HUES6 (cell line): ENCODE results near the gene PRR35.

Experiments used
- H3K27ac ChIP-seq: 2 replicates; pipeline ENCODE4 v1.7.0; 2013; ENCODE audit warnings: low read depth, mild to moderate bottlenecking, low read length, inconsistent platforms
- H3K27me3 ChIP-seq: 2 replicates; pipeline ENCODE4 v1.6.1; 2013; ENCODE audit warnings: low read length; ENCODE audit not compliant: control insufficient read depth, insufficient read depth
- H3K36me3 ChIP-seq: 2 replicates; pipeline ENCODE4 v1.6.1; 2013; ENCODE audit warnings: low read length; ENCODE audit not compliant: control insufficient read depth, insufficient read depth
- H3K4me1 ChIP-seq: 2 replicates; pipeline ENCODE4 v1.6.1; 2013; ENCODE audit warnings: low read length; ENCODE audit not compliant: control insufficient read depth, insufficient read depth
- H3K4me3 ChIP-seq: 2 replicates; pipeline ENCODE4 v1.5.1; 2013; ENCODE audit warnings: low read depth, low read length
- H3K9ac ChIP-seq: one replicate; pipeline ENCODE4 v1.6.1; 2013; ENCODE audit warnings: mild to moderate bottlenecking, low read length
- H3K9me3 ChIP-seq: 2 replicates; pipeline ENCODE4 v1.6.1; 2013; ENCODE audit warnings: low read depth, low read length; ENCODE audit not compliant: control insufficient read depth, insufficient read depth

Gene PRR35

DNA sequence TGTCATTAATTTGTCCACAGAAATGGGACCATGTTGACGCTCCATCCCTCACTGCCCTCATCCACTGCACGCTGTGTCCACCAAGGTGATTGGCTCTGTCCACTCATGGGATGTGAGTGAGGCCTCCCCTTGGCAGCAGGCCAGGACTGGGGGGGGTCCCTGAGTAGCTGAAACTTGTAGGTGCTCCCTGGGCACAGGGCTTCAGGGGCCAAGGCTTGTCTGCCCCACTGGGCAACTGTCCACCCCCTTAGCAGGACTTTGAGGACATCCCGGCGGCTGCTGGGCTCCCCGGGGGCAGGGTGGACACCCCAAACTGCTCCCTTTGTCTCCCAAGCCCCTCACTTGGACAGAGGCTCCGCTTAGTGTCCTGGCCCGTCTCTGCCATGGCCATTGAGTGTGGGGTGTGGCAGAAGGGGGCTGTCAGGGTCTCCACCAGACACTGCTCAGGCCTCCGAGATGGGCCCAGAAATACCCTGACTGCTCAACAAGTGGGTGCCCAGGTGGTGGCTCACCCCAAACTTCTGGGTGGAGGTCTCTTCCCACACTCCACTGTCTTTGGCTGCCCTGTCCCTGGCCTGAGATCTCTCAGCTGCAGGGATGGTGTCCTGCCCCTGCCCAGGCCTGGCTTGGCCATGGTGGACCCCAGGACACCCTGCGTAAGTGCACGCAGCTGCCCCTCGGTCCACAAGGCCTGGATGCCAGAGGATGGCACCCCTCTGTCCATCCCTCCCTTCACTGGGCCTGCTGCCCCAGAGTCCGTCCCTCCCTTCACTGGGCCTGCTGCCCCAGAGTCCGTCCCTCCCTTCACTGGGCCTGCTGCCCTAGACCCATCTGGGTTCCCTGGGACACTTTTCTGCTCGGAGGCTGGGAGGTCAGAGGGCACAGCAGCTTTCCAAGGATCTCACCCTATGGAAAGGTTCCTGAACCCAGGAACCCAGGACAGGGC is 26.7 kb downstream of the PRR35 start:
- Histone ChIP-seq H3K4me3 (no peak overlapping the region), H3K36me3 (peaks cover 5% of the 10 kb centered on the region; the same call in 1 of the 2 replicates), H3K4me1 (peaks cover 28% of the 10 kb centered on the region), H3K27me3 (peaks cover 33% of the 10 kb centered on the region), H3K27ac (no peak overlapping the region), H3K9me3 (no peaks in the 10 kb centered on the region), H3K9ac (no peak overlapping the region)

DNA sequence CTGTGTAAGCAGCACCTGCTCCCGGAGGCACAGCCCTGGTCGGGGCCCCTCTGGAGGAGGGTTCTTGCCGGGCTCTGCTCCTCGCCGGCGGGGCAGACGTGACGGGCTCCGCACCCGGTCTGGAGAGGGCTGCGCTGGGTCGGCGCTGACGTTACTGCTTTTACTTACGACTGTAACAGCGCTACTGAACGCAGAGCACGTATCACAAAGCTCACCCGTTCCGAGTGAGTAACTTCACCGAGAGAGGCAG is 28.4 kb downstream of the PRR35 start:
- Histone ChIP-seq H3K4me3 (peak overlapping the region; percentile 98), H3K27ac (peak overlapping the region; percentile 99; the same call in 1 of the 2 replicates), H3K36me3 (no peaks in the 10 kb centered on the region), H3K27me3 (peaks cover 33% of the 10 kb centered on the region), H3K4me1 (peaks cover 19% of the 10 kb centered on the region), H3K9me3 (no peaks in the 10 kb centered on the region), H3K9ac (peak overlapping the region; percentile 97)

DNA sequence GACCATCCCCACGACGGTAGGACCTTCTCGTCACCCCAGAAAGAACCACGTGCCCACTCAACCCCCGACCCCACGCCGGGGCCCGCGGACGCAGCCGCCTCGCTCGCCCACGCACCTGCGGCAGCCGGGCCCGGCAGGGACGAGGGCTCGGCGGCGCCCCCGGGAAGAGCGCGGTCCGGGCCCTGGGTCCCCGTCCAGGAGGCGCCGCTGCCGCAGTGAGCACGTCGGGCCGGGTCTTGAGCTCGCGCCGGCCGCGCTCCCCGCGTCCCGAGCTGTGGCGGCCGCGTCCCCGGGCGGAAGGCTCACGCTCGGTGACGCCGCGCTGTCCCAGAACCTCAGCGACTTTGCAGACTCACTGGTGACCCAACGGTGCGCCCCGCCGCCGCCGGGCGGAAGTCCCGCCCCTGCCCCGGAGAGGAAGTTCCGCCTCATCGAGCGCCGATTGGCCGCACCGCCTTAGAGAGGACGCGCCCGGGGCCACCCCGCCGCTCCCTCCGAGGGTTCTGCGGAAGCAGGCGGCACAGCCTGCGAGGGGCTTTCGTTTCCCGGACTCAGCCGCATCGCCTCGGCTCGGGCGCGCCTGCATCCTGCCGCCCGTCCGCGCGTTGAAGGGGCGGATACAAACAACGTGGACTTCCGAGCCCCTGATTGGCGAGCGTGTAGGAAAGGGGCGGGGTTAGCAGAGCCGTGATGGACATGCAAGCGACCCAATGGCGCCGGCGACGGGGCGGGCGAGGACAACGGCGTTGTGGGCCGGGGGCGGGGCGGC is 28.9 kb downstream of the PRR35 start:
- Histone ChIP-seq H3K4me1 (peaks cover 14% of the 10 kb centered on the region), H3K27ac (peak overlapping the region; percentile 99), H3K9ac (peak overlapping the region; percentile 97), H3K27me3 (peaks cover 33% of the 10 kb centered on the region), H3K9me3 (no peaks in the 10 kb centered on the region), H3K36me3 (no peaks in the 10 kb centered on the region), H3K4me3 (peak overlapping the region; percentile 98)

DNA sequence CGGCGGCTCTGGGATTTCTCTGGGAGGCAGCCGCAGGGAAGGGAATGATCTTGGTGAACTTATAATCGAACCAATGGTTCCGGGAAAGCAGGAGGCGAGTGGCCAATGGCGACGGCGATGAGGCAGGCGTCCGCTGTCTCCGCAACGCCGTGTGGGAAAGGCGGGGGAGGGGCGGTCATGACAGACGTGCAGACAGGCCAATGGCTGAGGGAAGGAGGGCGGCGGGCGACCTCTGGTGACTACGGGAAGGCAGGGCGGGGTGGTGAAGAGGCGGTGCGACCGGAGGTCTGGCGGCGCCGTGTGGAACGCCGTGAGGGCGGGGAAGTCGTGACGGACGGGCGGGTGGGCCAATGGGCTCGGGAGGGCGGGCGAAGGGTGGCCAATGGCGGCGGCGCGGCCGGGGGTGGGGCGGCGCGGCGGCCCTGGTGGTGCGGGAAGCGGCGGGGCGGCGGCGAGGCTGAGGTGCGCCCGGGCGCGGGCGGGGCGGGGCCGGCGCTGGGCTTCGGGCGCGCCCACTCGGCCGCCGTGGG is 29.5 kb downstream of the PRR35 start, which contains the start of gene RAB40C:
Gene RAB40C, plus strand, starts transcription at position 409 of the 530 bp plus-strand sequence. CDS start 226 bp downstream, outside the sequence.
- Histone ChIP-seq H3K9ac (peak within 1 kb of the TSS; percentile 97), H3K27ac (peak within 1 kb of the TSS; percentile 99), H3K27me3 (peaks cover 33% of the 10 kb centered on the region), H3K9me3 (no peaks in the 10 kb centered on the region), H3K4me1 (peaks cover 11% of the 10 kb centered on the region), H3K36me3 (peaks cover 2% of the 10 kb centered on the region; the same call in 1 of the 2 replicates), H3K4me3 (peak within 1 kb of the TSS; percentile 98)

DNA sequence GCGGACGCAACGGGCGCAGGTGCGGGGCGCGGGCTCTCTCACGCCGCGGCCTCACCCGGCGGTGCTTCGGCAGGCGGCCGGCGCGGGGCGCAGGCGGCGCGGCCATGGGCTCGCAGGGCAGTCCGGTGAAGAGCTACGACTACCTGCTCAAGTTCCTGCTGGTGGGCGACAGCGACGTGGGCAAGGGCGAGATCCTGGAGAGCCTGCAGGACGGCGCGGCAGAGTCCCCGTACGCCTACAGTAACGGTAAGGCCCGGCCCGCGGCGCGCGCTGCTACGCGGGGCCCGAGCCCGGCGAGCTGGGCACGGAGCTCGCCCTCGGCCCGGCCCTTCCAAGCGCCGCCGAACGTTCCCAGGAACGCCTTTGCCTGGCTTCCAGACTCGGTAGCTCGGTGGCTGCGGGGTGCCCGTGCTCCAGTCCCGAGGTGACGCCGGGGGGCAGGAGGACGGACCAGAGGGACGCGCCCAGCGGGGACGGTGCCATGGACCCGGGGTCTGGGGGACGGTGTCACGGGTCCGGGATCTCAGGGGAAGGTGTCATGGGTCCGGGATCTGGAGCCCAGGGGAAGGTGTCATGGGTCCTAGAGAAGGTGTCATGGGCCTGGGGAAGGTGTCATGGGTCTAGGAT is 30.1 kb downstream of the PRR35 start:
- peaks cover 11% of the 10 kb centered on the region for H3K4me1 ChIP-seq
- no peaks in the 10 kb centered on the region for H3K9me3 ChIP-seq
- H3K9ac ChIP-seq, result peak overlapping the region; percentile 74
- H3K27me3 ChIP-seq, result peaks cover 32% of the 10 kb centered on the region
- H3K27ac ChIP-seq, result no peak overlapping the region
- peaks cover 2% of the 10 kb centered on the region; the same call in 1 of the 2 replicates for H3K36me3 ChIP-seq
- H3K4me3 ChIP-seq, result peak overlapping the region; percentile 87

DNA sequence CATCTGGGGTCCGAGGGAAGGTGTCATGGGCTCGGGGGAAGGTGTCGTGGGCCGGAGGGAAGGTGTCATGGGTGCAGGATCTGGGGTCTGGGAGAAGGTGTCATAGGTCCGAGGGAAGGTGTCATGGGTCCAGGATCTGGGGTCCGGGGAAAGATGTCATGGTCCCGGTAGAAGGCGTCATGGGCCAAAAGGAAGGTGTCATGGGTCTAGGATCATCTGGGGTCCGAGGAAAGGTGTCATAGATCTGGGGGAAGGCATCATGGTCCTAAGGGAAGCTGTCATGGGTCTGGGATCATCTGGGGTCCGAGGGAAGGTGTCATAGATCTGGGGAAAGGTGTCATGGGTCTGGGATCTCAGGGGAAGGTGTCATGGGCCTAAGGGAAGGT is 30.6 kb downstream of the PRR35 start:
- H3K27ac ChIP-seq, result no peak overlapping the region
- peaks cover 11% of the 10 kb centered on the region for H3K4me1 ChIP-seq
- H3K9ac ChIP-seq, result peak overlapping the region; percentile 74
- H3K9me3 ChIP-seq, result no peaks in the 10 kb centered on the region
- peak overlapping the region; percentile 87 for H3K4me3 ChIP-seq
- peaks cover 27% of the 10 kb centered on the region for H3K27me3 ChIP-seq
- H3K36me3 ChIP-seq, result peaks cover 2% of the 10 kb centered on the region; the same call in 1 of the 2 replicates

DNA sequence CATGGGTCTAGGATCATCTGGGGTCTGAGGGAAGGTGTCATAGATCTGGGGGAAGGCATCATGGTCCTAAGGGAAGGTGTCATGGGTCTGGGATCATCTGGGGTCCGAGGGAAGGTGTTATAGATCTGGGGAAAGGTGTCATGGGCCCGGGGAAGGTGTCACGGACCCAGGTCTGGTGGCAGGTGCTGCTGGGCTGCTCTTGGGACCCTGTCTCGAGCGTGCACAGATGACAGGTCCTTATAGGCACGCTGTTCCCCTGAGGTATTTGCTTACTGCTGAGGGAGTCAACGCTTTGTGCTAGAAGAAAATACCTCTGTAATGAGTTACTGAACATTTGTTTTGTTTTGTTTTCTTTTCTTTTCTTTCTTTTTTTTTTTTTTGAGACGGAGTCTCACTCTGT is 31.0 kb downstream of the PRR35 start:
- H3K36me3 ChIP-seq, result peaks cover 2% of the 10 kb centered on the region; the same call in 1 of the 2 replicates
- no peaks in the 10 kb centered on the region for H3K9me3 ChIP-seq
- H3K9ac ChIP-seq, result no peak overlapping the region
- H3K27ac ChIP-seq, result no peak overlapping the region
- H3K4me3 ChIP-seq, result peak overlapping the region; percentile 87; the same call in 1 of the 2 replicates
- peaks cover 11% of the 10 kb centered on the region for H3K4me1 ChIP-seq
- H3K27me3 ChIP-seq, result peaks cover 22% of the 10 kb centered on the region

DNA sequence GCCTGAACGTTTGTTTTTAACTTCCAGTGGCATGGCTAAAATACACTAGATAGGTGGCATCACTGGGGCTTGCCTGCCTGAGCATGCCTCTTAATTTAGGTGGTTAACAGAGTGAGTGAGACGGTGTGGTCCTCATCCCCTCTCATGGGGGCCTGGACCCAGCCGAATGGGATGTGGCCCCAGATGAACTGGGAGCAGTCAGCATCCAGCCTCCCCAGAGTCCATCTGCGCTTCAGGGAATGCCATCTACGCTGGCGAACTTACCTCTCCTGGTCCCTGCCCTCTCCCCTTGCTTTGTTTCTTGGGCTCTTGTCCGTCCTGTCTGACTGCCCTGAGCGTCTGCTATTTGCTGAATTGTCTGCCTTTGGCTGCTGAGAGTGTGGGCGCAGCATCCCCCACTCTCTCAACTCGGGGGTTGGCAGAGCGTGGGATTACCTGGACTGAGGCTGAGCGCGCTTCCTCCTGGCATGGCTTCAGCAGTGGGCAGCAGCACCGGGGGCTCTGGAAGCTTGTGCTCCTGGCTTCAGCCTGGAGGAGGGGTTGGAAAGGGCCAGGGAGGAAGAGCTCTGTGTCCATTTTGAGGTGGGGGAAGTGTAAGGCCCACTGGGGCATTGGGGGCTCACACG is 31.8 kb downstream of the PRR35 start:
- Histone ChIP-seq H3K4me3 (no peak overlapping the region), H3K9me3 (no peaks in the 10 kb centered on the region), H3K36me3 (peaks cover 2% of the 10 kb centered on the region; the same call in 1 of the 2 replicates), H3K9ac (no peak overlapping the region), H3K4me1 (peaks cover 11% of the 10 kb centered on the region), H3K27me3 (peaks cover 15% of the 10 kb centered on the region), H3K27ac (no peak overlapping the region)

DNA sequence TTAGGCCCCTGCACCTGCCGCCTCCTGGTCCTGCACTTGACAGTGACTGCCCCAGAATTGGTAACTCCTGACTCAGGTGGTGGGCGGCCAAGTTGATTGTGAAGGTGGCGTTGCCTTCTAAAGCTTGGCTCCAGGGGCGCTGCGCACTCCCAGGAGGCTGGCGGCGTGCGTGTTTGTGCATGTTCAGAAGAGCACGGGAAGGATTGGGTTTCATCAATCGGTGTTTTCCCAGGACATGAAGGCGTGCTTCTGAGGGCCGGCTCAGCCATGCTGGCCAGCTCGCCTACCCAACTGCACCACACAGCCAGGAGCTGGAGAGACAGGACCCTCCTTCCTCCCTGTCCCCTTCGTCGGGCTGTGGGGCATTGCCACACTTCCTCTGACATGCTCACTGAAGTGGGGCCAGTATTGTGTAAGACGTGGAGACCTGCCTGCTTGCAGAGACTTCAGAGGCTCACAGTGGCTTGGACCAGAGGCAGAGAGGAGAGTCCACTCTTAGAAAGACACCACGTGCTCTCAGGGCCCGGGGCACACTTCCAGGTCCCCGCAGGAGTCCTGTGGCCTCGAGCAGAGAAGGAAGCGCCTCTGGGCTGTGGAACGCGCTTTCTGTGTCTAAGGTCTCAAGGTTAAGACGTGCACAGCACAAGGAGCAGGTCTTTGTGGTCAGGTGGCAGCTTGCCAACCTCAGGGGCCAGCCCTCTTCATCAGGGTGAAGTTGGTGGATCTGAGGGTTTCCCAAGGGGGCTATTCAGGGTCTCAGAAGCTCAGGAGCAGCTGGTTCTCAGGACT is 32.5 kb downstream of the PRR35 start:
- no peak overlapping the region for H3K27ac ChIP-seq
- H3K9me3 ChIP-seq, result no peaks in the 10 kb centered on the region
- no peak overlapping the region for H3K4me3 ChIP-seq
- peaks cover 11% of the 10 kb centered on the region for H3K4me1 ChIP-seq
- peaks cover 10% of the 10 kb centered on the region for H3K27me3 ChIP-seq
- H3K9ac ChIP-seq, result no peak overlapping the region
- H3K36me3 ChIP-seq, result peaks cover 2% of the 10 kb centered on the region; the same call in 1 of the 2 replicates

DNA sequence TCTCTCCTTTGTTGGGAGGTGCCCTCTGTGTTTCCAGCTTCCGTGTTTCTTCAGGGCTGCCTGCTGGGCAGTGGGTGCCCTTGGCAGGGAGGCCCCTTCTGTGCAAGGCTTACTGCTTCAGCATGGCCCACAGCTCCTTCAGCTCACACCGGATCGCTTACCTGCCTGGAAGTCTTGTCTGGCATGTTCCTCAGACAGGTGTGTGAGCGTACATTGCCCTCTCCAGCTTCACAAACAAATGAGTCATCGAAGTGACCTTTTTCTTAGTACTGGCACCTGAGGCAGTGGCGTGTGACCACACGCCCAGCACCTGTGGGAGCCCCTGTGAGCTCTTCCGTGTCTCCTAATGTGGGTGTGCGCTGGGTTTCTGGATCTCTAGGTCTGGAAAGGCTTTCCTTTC is 33.2 kb downstream of the PRR35 start:
- H3K27ac ChIP-seq, result no peak overlapping the region

More for the DNA sequence above, 33.2 kb downstream of the PRR35 start:
- Histone ChIP-seq H3K9ac (no peak overlapping the region), H3K9me3 (no peaks in the 10 kb centered on the region), H3K36me3 (peaks cover 2% of the 10 kb centered on the region; the same call in 1 of the 2 replicates), H3K4me3 (no peak overlapping the region), H3K27me3 (peaks cover 10% of the 10 kb centered on the region), H3K4me1 (peaks cover 7% of the 10 kb centered on the region)
